IPS-20b (cell line): ENCODE measurements around the gene L3MBTL2.

Experiments
- H3K27ac ChIP-seq: one replicate; pipeline ENCODE4 v1.5.1; 2013; ENCODE audit warnings: low read length
- H3K27me3 ChIP-seq: 2 replicates; pipeline ENCODE4 v1.6.1; 2013; ENCODE audit warnings: mild to moderate bottlenecking, low read length, inconsistent platforms; ENCODE audit not compliant: insufficient read depth
- H3K36me3 ChIP-seq: 2 replicates; pipeline ENCODE4 v1.6.1; 2013; ENCODE audit warnings: low read depth, mild to moderate bottlenecking, inconsistent platforms, low read length, moderate library complexity; ENCODE audit not compliant: insufficient read depth
- H3K4me1 ChIP-seq: 2 replicates; pipeline ENCODE4 v1.6.1; 2013; ENCODE audit warnings: mild to moderate bottlenecking, control low read depth, inconsistent platforms, low read length, moderate library complexity; ENCODE audit not compliant: insufficient read depth
- H3K4me3 ChIP-seq: 2 replicates; pipeline ENCODE4 v1.5.1; 2013; ENCODE audit warnings: mild to moderate bottlenecking, low read length, inconsistent platforms
- H3K9ac ChIP-seq: 2 replicates; pipeline ENCODE4 v1.6.1; 2013; ENCODE audit warnings: low read depth, mild to moderate bottlenecking, inconsistent platforms, low read length, moderate library complexity
- H3K9me3 ChIP-seq: 2 replicates; pipeline ENCODE4 v1.6.1; 2013; ENCODE audit warnings: mild to moderate bottlenecking, low read depth, low read length, inconsistent platforms; ENCODE audit not compliant: insufficient read depth

L3MBTL2 gene

GRCh38 chr22:41215926-41216325 is 10.8 kb downstream of the L3MBTL2 start:
- H3K9ac ChIP-seq, result no peak overlapping the region
- no peaks in the 10 kb centered on the region for H3K9me3 ChIP-seq
- no peak overlapping the region for H3K4me3 ChIP-seq
- H3K36me3 ChIP-seq, result peaks cover 60% of the 10 kb centered on the region
- H3K27me3 ChIP-seq, result no peaks in the 10 kb centered on the region
- no peak overlapping the region for H3K27ac ChIP-seq
- H3K4me1 ChIP-seq, result peaks cover 11% of the 10 kb centered on the region; the same call in 1 of the 2 replicates

GRCh38 chr22:41216984-41217383 is 11.9 kb downstream of the L3MBTL2 start:
- H3K4me3 ChIP-seq, result no peak overlapping the region

GRCh38 chr22:41217553-41218157 is 12.5 kb downstream of the L3MBTL2 start:
- Histone ChIP-seq H3K27me3 (no peaks in the 10 kb centered on the region), H3K27ac (no peak overlapping the region), H3K9ac (peak overlapping the region; percentile 1; the same call in 1 of the 2 replicates), H3K4me3 (no peak overlapping the region), H3K9me3 (no peaks in the 10 kb centered on the region), H3K36me3 (peaks cover 69% of the 10 kb centered on the region), H3K4me1 (peaks cover 11% of the 10 kb centered on the region; the same call in 1 of the 2 replicates)

More at GRCh38 chr22:41216984-41217383, 11.9 kb downstream of the L3MBTL2 start:
- H3K9ac ChIP-seq, result peak overlapping the region; percentile 1; the same call in 1 of the 2 replicates
- H3K36me3 ChIP-seq, result peaks cover 63% of the 10 kb centered on the region
- no peaks in the 10 kb centered on the region for H3K9me3 ChIP-seq
- H3K27ac ChIP-seq, result peak overlapping the region; percentile 33
- no peaks in the 10 kb centered on the region for H3K27me3 ChIP-seq
- H3K4me1 ChIP-seq, result peaks cover 11% of the 10 kb centered on the region; the same call in 1 of the 2 replicates

- no peaks in the 10 kb centered on the region for H3K4me1 ChIP-seq
- H3K9me3 ChIP-seq, result no peaks in the 10 kb centered on the region
- H3K9ac ChIP-seq, result no peak overlapping the region
- no peaks in the 10 kb centered on the region for H3K27me3 ChIP-seq
- no peak overlapping the region for H3K4me3 ChIP-seq
- peaks cover 85% of the 10 kb centered on the region for H3K36me3 ChIP-seq
- no peak overlapping the region for H3K27ac ChIP-seq
Measured at GRCh38 chr22:41222846-41223507, 17.9 kb downstream of the L3MBTL2 start.

- H3K9ac ChIP-seq, result no peak overlapping the region; the same call in 1 of the 2 replicates
- H3K27me3 ChIP-seq, result no peaks in the 10 kb centered on the region
- no peaks in the 10 kb centered on the region for H3K4me1 ChIP-seq
- no peak overlapping the region for H3K27ac ChIP-seq
- H3K36me3 ChIP-seq, result peaks cover 87% of the 10 kb centered on the region
- no peak overlapping the region for H3K4me3 ChIP-seq
- H3K9me3 ChIP-seq, result no peaks in the 10 kb centered on the region
Measured at GRCh38 chr22:41223535-41223934, 18.4 kb downstream of the L3MBTL2 start.

- no peak overlapping the region for H3K27ac ChIP-seq
- H3K9ac ChIP-seq, result no peak overlapping the region
- no peaks in the 10 kb centered on the region for H3K9me3 ChIP-seq
- H3K27me3 ChIP-seq, result no peaks in the 10 kb centered on the region
- H3K36me3 ChIP-seq, result peaks cover 73% of the 10 kb centered on the region
- no peaks in the 10 kb centered on the region for H3K4me1 ChIP-seq
- no peak overlapping the region for H3K4me3 ChIP-seq
Measured at GRCh38 chr22:41226723-41227655, 21.9 kb downstream of the L3MBTL2 start.

- Histone ChIP-seq H3K9ac (no peak overlapping the region), H3K36me3 (peaks cover 51% of the 10 kb centered on the region), H3K4me3 (no peak overlapping the region), H3K27ac (no peak overlapping the region), H3K9me3 (no peaks in the 10 kb centered on the region), H3K27me3 (no peaks in the 10 kb centered on the region), H3K4me1 (no peaks in the 10 kb centered on the region)
Measured at GRCh38 chr22:41229215-41229614, 24.1 kb downstream of the L3MBTL2 start.

- Histone ChIP-seq H3K9me3 (no peaks in the 10 kb centered on the region), H3K27me3 (no peaks in the 10 kb centered on the region), H3K9ac (no peak overlapping the region), H3K4me3 (no peak overlapping the region), H3K27ac (no peak overlapping the region), H3K4me1 (no peaks in the 10 kb centered on the region), H3K36me3 (peaks cover 45% of the 10 kb centered on the region)
Measured at GRCh38 chr22:41229730-41230400, 24.8 kb downstream of the L3MBTL2 start.

- no peak overlapping the region for H3K4me3 ChIP-seq
- H3K4me1 ChIP-seq, result no peaks in the 10 kb centered on the region
- no peak overlapping the region for H3K9ac ChIP-seq
- no peak overlapping the region for H3K27ac ChIP-seq
- H3K27me3 ChIP-seq, result no peaks in the 10 kb centered on the region
- H3K36me3 ChIP-seq, result peaks cover 39% of the 10 kb centered on the region
- H3K9me3 ChIP-seq, result no peaks in the 10 kb centered on the region
Measured at GRCh38 chr22:41230401-41230785, 25.3 kb downstream of the L3MBTL2 start.

- no peaks in the 10 kb centered on the region for H3K4me1 ChIP-seq
- H3K27me3 ChIP-seq, result no peaks in the 10 kb centered on the region
- H3K36me3 ChIP-seq, result peaks cover 31% of the 10 kb centered on the region
- no peak overlapping the region for H3K4me3 ChIP-seq
- H3K9ac ChIP-seq, result no peak overlapping the region
- no peaks in the 10 kb centered on the region for H3K9me3 ChIP-seq
- H3K27ac ChIP-seq, result no peak overlapping the region
Measured at GRCh38 chr22:41231369-41231768, 26.3 kb downstream of the L3MBTL2 start.
